Neural cell (in vitro differentiated cells): ENCODE data around the gene BRI3BP.

Experiments used
- CTCF ChIP-seq: fragments of 450-650 bp; IDR thresholded peaks from 2 replicates; pipeline ENCODE4 v1.5.1; 2014; ENCODE audit warnings: antibody characterized with exemption, mild to moderate bottlenecking, moderate library complexity; ENCODE audit not compliant: poor library complexity, severe bottlenecking
- EP300 ChIP-seq: fragments of 450-650 bp; conservative IDR thresholded peaks from 2 replicates; pipeline ENCODE4 v1.6.1; 2014; ENCODE audit warnings: antibody characterized with exemption, mild to moderate bottlenecking, moderate library complexity; ENCODE audit not compliant: poor library complexity, severe bottlenecking
- MXI1 ChIP-seq: fragments of 450-650 bp; conservative IDR thresholded peaks from 2 replicates; pipeline ENCODE4 v1.6.1; 2014; ENCODE audit warnings: antibody characterized with exemption, mild to moderate bottlenecking; ENCODE audit not compliant: poor library complexity, severe bottlenecking
- POLR2AphosphoS5 ChIP-seq: IDR thresholded peaks from 2 replicates; pipeline ENCODE4 v1.6.1; 2012
- RAD21 ChIP-seq: fragments of 450-650 bp; conservative IDR thresholded peaks from 2 replicates; pipeline ENCODE4 v1.6.1; 2014; ENCODE audit warnings: antibody characterized with exemption, mild to moderate bottlenecking, moderate library complexity
- TAF1 ChIP-seq: IDR thresholded peaks from 2 replicates; pipeline ENCODE4 v1.6.1; 2012; ENCODE audit warnings: low read depth
- TF ChIP-seq, protein P1 (sequence below): IDR thresholded peaks from 2 replicates; pipeline ENCODE4 v1.6.1; 2012; ENCODE audit warnings: borderline replicate concordance

- TF ChIP-seq TAF1 = no peak
- no peak for TF ChIP-seq POLR2AphosphoS5
- no peak for TF ChIP-seq CTCF
- TF ChIP-seq, protein P1, sequence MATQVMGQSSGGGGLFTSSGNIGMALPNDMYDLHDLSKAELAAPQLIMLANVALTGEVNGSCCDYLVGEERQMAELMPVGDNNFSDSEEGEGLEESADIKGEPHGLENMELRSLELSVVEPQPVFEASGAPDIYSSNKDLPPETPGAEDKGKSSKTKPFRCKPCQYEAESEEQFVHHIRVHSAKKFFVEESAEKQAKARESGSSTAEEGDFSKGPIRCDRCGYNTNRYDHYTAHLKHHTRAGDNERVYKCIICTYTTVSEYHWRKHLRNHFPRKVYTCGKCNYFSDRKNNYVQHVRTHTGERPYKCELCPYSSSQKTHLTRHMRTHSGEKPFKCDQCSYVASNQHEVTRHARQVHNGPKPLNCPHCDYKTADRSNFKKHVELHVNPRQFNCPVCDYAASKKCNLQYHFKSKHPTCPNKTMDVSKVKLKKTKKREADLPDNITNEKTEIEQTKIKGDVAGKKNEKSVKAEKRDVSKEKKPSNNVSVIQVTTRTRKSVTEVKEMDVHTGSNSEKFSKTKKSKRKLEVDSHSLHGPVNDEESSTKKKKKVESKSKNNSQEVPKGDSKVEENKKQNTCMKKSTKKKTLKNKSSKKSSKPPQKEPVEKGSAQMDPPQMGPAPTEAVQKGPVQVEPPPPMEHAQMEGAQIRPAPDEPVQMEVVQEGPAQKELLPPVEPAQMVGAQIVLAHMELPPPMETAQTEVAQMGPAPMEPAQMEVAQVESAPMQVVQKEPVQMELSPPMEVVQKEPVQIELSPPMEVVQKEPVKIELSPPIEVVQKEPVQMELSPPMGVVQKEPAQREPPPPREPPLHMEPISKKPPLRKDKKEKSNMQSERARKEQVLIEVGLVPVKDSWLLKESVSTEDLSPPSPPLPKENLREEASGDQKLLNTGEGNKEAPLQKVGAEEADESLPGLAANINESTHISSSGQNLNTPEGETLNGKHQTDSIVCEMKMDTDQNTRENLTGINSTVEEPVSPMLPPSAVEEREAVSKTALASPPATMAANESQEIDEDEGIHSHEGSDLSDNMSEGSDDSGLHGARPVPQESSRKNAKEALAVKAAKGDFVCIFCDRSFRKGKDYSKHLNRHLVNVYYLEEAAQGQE = no peak
- TF ChIP-seq EP300 = no peak
- TF ChIP-seq RAD21 = no peak
- no peak for TF ChIP-seq MXI1
These were observed 24.8 kb upstream of the BRI3BP start for GRCh38 chr12:124968656-124969055.
